SK-N-SH (cell line): ENCODE results near the gene MACIR. TPM values are rescaled to one million over a fixed set of nuclear protein-coding genes. Genes with fewer than 3 reads are reported as not detected.

Source experiments
- CTCF ChIA-PET: fragments of 300-600, 350-600 bp; formaldehyde crosslinking; extraction: SDS; loops from one replicate; lab custom pipeline; 2021; lab: Yijun Ruan, JAX
- POLR2A ChIA-PET: fragments of 350-600 bp; sonication (Branson Sonifier 250); formaldehyde crosslinking; extraction: SDS; loops from one replicate; lab custom pipeline; 2020; ENCODE audit warnings: antibody characterized with exemption, inconsistent platforms; lab: Yijun Ruan, JAX
- DNase-seq: peaks from one replicate; pipeline ENCODE4 v3.0.0; 2012
- H2AFZ ChIP-seq: fragments of 200-600 bp; sonication (generic); 2 replicates; pipeline ENCODE4 v1.8.1; 2016; ENCODE audit warnings: antibody characterized with exemption, mild to moderate bottlenecking, low read depth
- H3F3A ChIP-seq: fragments of 200-600 bp; sonication (generic); replicated peaks from 2 replicates; pipeline ENCODE3; 2016; ENCODE audit warnings: antibody characterized with exemption, mild to moderate bottlenecking; ENCODE audit not compliant: insufficient read depth
- H3K27ac ChIP-seq, 2 experiments: fragments of 200-500 bp in 1 of 2; fragments of 200-600 bp in 1 of 2; sonication (Bioruptor generic) in 1 of 2; sonication (generic), shearing (Covaris generic) in 1 of 2; 2 replicates each; pipeline versions ENCODE4 v1.5.1 to v1.6.1; 2014 to 2016; ENCODE audit warnings: low read depth in 2 of 2, inconsistent platforms in 1 of 2, low read length in 1 of 2, mild to moderate bottlenecking in 1 of 2, mixed read lengths in 1 of 2
- H3K27me3 ChIP-seq: fragments of 200-600 bp; sonication (generic), shearing (Covaris generic); 2 replicates; pipeline ENCODE4 v1.6.1; 2016; ENCODE audit warnings: mixed run types; ENCODE audit not compliant: insufficient read depth
- H3K36me3 ChIP-seq, 2 experiments: fragments of 200-500 bp in 1 of 2; fragments of 200-600 bp in 1 of 2; sonication (Bioruptor generic) in 1 of 2; sonication (generic) in 1 of 2; replicated peaks in 1 of 2; 2 replicates each; pipeline versions ENCODE3 to v1.5.1; 2014 to 2016; ENCODE audit warnings: low read length in 1 of 2, mild to moderate bottlenecking in 1 of 2; ENCODE audit not compliant: insufficient read depth in 2 of 2, control insufficient read depth in 1 of 2
- H3K4me1 ChIP-seq, 2 experiments: fragments of 200-500 bp in 1 of 2; fragments of 200-600 bp in 1 of 2; sonication (Bioruptor generic) in 1 of 2; sonication (generic), shearing (Covaris generic) in 1 of 2; 2 replicates each; pipeline versions ENCODE4 v1.5.1 to v1.6.1; 2014 to 2016; ENCODE audit warnings: low read depth in 1 of 2, low read length in 1 of 2, mixed run types in 1 of 2; ENCODE audit not compliant: insufficient read depth in 2 of 2, control insufficient read depth in 1 of 2
- H3K4me2 ChIP-seq: fragments of 200-600 bp; sonication (generic), shearing (Covaris generic); 2 replicates; pipeline ENCODE4 v1.6.1; 2017; ENCODE audit warnings: mixed run types
- H3K4me3 ChIP-seq, 2 experiments: fragments of 200-500 bp in 1 of 2; fragments of 200-600 bp in 1 of 2; sonication (Bioruptor generic) in 1 of 2; sonication (generic), shearing (Covaris generic) in 1 of 2; 2 replicates each; pipeline versions ENCODE4 v1.5.1 to v1.8.1; 2014 to 2016; ENCODE audit warnings: low read depth in 2 of 2, inconsistent platforms in 1 of 2, low read length in 1 of 2, mild to moderate bottlenecking in 1 of 2, mixed read lengths in 1 of 2, moderate library complexity in 1 of 2
- H3K79me2 ChIP-seq: fragments of 200-600 bp; sonication (generic); 2 replicates; pipeline ENCODE4 v1.8.1; 2017; ENCODE audit warnings: mild to moderate bottlenecking; ENCODE audit not compliant: insufficient read depth
- H3K9ac ChIP-seq: fragments of 200-600 bp; sonication (generic); 2 replicates; pipeline ENCODE4 v1.6.1; 2017; ENCODE audit warnings: mixed run types
- H3K9me2 ChIP-seq: fragments of 200-600 bp; sonication (generic); 2 replicates; pipeline ENCODE4 v1.6.1; 2017; ENCODE audit warnings: mixed run types
- H3K9me3 ChIP-seq: fragments of 200-600 bp; sonication (generic); 2 replicates; pipeline ENCODE4 v1.6.1; 2017; ENCODE audit warnings: mixed run types, mild to moderate bottlenecking, moderate library complexity
- H4K20me1 ChIP-seq: fragments of 200-600 bp; sonication (generic); 2 replicates; pipeline ENCODE4 v1.6.1; 2017; ENCODE audit warnings: mild to moderate bottlenecking, mixed run types; ENCODE audit not compliant: insufficient read depth
- EZH2phosphoT487 ChIP-seq: fragments of 200-600 bp; sonication (generic); IDR thresholded peaks from 2 replicates; pipeline ENCODE4 v1.6.1; 2017; ENCODE audit warnings: low read depth, mixed run types, mild to moderate bottlenecking, antibody characterized with exemption, moderate library complexity, borderline replicate concordance
- FOSL2 ChIP-seq: IDR thresholded peaks from 2 replicates; pipeline ENCODE4 v1.4.0; 2012; ENCODE audit warnings: low read depth, mild to moderate bottlenecking, moderate library complexity, borderline replicate concordance
- FOXJ3 ChIP-seq: sonication (generic); formaldehyde crosslinking; IDR thresholded peaks from 2 replicates; pipeline ENCODE4 v1.5.1; 2020; ENCODE audit warnings: mild to moderate bottlenecking, missing genetic modification reagents
- FOXM1 ChIP-seq: IDR thresholded peaks from 2 replicates; pipeline ENCODE4 v1.4.0; 2012; ENCODE audit warnings: low read depth, mild to moderate bottlenecking
- GABPA ChIP-seq: IDR thresholded peaks from 2 replicates; pipeline ENCODE4 v1.4.0; 2012; ENCODE audit warnings: low read depth, mild to moderate bottlenecking
- MEF2A ChIP-seq: IDR thresholded peaks from 2 replicates; pipeline ENCODE4 v1.4.0; 2012; ENCODE audit warnings: low read depth, borderline replicate concordance
- NFIC ChIP-seq: IDR thresholded peaks from 2 replicates; pipeline ENCODE4 v1.4.0; 2012; ENCODE audit warnings: borderline replicate concordance
- NRF1 ChIP-seq: IDR thresholded peaks from 2 replicates; pipeline ENCODE4 v1.6.1; 2012; ENCODE audit warnings: low read depth, mild to moderate bottlenecking, low read length
- RAD21 ChIP-seq: IDR thresholded peaks from 2 replicates; pipeline ENCODE4 v1.6.1; 2012; ENCODE audit warnings: mild to moderate bottlenecking, low read length
- RCOR1 ChIP-seq: fragments of 150-350 bp; IDR thresholded peaks from 2 replicates; pipeline ENCODE4 v1.6.1; 2017; ENCODE audit warnings: antibody characterized with exemption, low read length
- REST ChIP-seq: IDR thresholded peaks from 2 replicates; pipeline ENCODE4 v1.6.1; 2012; ENCODE audit warnings: mild to moderate bottlenecking, low read depth, low read length, moderate library complexity
- TAF1 ChIP-seq: IDR thresholded peaks from 2 replicates; pipeline ENCODE4 v1.6.1; 2012; ENCODE audit warnings: low read depth, mild to moderate bottlenecking, low read length, moderate library complexity, borderline replicate concordance
- TCF12 ChIP-seq: IDR thresholded peaks from 2 replicates; pipeline ENCODE4 v1.4.0; 2012
- TEAD4 ChIP-seq: IDR thresholded peaks from 2 replicates; pipeline ENCODE4 v1.4.0; 2012; ENCODE audit warnings: mild to moderate bottlenecking, borderline replicate concordance; ENCODE audit not compliant: insufficient read depth
- USF2 ChIP-seq: fragments of 150-350 bp; IDR thresholded peaks from 2 replicates; pipeline ENCODE4 v1.6.1; 2017; ENCODE audit warnings: antibody characterized with exemption, low read length, low read depth, borderline replicate concordance
- YY1 ChIP-seq: IDR thresholded peaks from 2 replicates; pipeline ENCODE4 v1.4.0; 2012; ENCODE audit warnings: low read depth, mild to moderate bottlenecking
- WGBS: methylation state at CpG from one replicate; pipeline ENCODE4 v1.1.6; 2017; ENCODE audit warnings: low lambda C conversion rate; 5-methylcytosine and 5-hydroxymethylcytosine counted together
- polyA plus RNA-seq, 3 experiments: library from polyadenylated mRNA; depleted of rRNA; stranded (reverse); fragments of >200 nt; gene quantifications; 2 replicates each; pipeline ENCODE4 v1.2.3, GENCODE V29; 2012
- TF ChIP-seq, protein P1 (sequence below): IDR thresholded peaks from 2 replicates; pipeline ENCODE4; 2012
- TF ChIP-seq, protein P2 (sequence below): IDR thresholded peaks from 2 replicates; pipeline ENCODE4 v1.4.0; 2012; ENCODE audit warnings: low read depth, borderline replicate concordance

MACIR gene
- polyA plus RNA-seq, 1 of the 3 experiments (the other 2 are of a cell fraction): 24.7 TPM

GRCh38 chr5:103307470-103307869, 48.9 kb downstream of the MACIR start:
- Histone ChIP-seq H3K4me3 (no peak overlapping the region), H4K20me1 (no peaks in the 10 kb centered on the region), H3K9me2 (no peaks in the 10 kb centered on the region), H3K4me1 (no peaks in the 10 kb centered on the region), H3K4me2 (no peak overlapping the region), H2AFZ (no peak overlapping the region), H3K9ac (no peak overlapping the region), H3K36me3 (no peaks in the 10 kb centered on the region), H3K79me2 (no peaks in the 10 kb centered on the region), H3K27ac (no peak overlapping the region), H3K9me3 (no peaks in the 10 kb centered on the region), H3F3A (no peaks in the 10 kb centered on the region), H3K27me3 (no peaks in the 10 kb centered on the region)
- ChIA-PET CTCF (no interaction called here), POLR2A (no interaction called here)
- WGBS: 85% methylated on average over 3 of the region's 3 CpGs
- no peak for DNase-seq
- TF ChIP-seq TAF1 (no peak), FOSL2 (no peak), MEF2A (no peak), FOXM1 (no peak), RCOR1 (no peak), RAD21 (no peak), GABPA (no peak), USF2 (no peak), FOXJ3 (CRISPR knock-in tag) (no peak), EZH2phosphoT487 (no peak), NFIC (no peak), YY1 (no peak), TEAD4 (no peak), NRF1 (no peak), TCF12 (no peak), REST (no peak)
- TF ChIP-seq, protein P1, sequence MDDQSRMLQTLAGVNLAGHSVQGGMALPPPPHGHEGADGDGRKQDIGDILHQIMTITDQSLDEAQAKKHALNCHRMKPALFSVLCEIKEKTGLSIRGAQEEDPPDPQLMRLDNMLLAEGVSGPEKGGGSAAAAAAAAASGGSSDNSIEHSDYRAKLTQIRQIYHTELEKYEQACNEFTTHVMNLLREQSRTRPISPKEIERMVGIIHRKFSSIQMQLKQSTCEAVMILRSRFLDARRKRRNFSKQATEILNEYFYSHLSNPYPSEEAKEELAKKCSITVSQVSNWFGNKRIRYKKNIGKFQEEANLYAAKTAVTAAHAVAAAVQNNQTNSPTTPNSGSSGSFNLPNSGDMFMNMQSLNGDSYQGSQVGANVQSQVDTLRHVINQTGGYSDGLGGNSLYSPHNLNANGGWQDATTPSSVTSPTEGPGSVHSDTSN: no peak
- TF ChIP-seq, protein P2, sequence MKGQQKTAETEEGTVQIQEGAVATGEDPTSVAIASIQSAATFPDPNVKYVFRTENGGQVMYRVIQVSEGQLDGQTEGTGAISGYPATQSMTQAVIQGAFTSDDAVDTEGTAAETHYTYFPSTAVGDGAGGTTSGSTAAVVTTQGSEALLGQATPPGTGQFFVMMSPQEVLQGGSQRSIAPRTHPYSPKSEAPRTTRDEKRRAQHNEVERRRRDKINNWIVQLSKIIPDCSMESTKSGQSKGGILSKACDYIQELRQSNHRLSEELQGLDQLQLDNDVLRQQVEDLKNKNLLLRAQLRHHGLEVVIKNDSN: no peak
